Progenitor cell of endocrine pancreas (in vitro differentiated cells): Measurements from ENCODE around the gene COL20A1. TPM values are rescaled to one million over a fixed set of nuclear protein-coding genes. Genes with fewer than 3 reads are reported as not detected.

Experiments used
- DNase-seq: peaks from one replicate; pipeline ENCODE4 v3.0.0; 2021; ENCODE audit warnings: low spot score; ENCODE audit not compliant: unreplicated experiment
- H3K27ac Mint-ChIP-seq: 2 replicates; pipeline ENCODE4 v1.8.0; 2021; ENCODE audit warnings: mild to moderate bottlenecking, moderate library complexity, mixed read lengths
- H3K27me3 Mint-ChIP-seq: 2 replicates; pipeline ENCODE4 v1.8.0; 2021; ENCODE audit warnings: mixed read lengths
- H3K36me3 Mint-ChIP-seq: 2 replicates; pipeline ENCODE4 v1.8.0; 2022; ENCODE audit warnings: mixed read lengths; ENCODE audit not compliant: insufficient read depth
- H3K4me1 Mint-ChIP-seq: 2 replicates; pipeline ENCODE4 v1.8.0; 2021; ENCODE audit warnings: low read depth, mixed read lengths
- H3K4me3 Mint-ChIP-seq: 2 replicates; pipeline ENCODE4 v1.8.0; 2021; ENCODE audit warnings: low read depth, mild to moderate bottlenecking, moderate library complexity, mixed read lengths
- H3K9me3 Mint-ChIP-seq: 2 replicates; pipeline ENCODE4 v1.8.0; 2021; ENCODE audit warnings: low read depth, mixed read lengths
- CTCF ChIP-seq: fragments of 200-600 bp; sonication (generic); IDR thresholded peaks from one replicate; pipeline ENCODE4 v1.5.0; 2021; ENCODE audit warnings: antibody characterized with exemption, mild to moderate bottlenecking; ENCODE audit not compliant: unreplicated experiment
- total RNA-seq: library from RNA; stranded (reverse); gene quantifications from 2 replicates; pipeline ENCODE4 v1.2.1, GENCODE V29; 2021

Gene COL20A1
- total RNA-seq, 1 donor from 2014 or later = 0.24 TPM

DNA sequence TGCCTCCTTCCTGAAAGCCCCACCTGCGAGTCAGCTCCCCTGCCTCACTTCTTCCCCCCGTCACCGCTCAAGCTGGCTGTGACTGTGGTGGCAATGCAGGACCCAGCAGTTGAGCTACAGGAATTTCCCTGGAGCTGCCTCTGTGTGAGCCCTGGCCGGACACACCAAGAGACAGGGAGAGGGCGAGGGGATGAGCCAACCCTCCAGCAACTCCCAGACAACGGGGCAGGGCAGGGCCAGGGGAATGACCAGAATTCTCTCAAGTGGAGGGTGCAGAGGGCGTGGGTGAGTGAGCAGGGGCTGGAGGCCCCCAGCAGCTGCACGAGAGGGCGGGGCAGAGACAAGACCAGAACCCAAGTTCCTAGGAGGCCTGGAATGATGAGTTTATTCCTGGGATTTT lies 25.3 kb upstream of the COL20A1 start:
- H3K4me1 Mint-ChIP-seq = peaks cover 8% of the 10 kb centered on the region
- H3K4me3 Mint-ChIP-seq = no peak overlapping the region
- no peaks in the 10 kb centered on the region for H3K36me3 Mint-ChIP-seq
- H3K27me3 Mint-ChIP-seq = peaks cover 10% of the 10 kb centered on the region
- no peak for DNase-seq
- no peaks in the 10 kb centered on the region for H3K9me3 Mint-ChIP-seq
- no peak for TF ChIP-seq CTCF
- no peak overlapping the region for H3K27ac Mint-ChIP-seq

GRCh38 chr20:63268256-63268655 lies 24.7 kb upstream of the COL20A1 start:
- TF ChIP-seq CTCF = no peak
- Mint-ChIP-seq H3K9me3 (no peaks in the 10 kb centered on the region), H3K27ac (no peak overlapping the region)

GRCh38 chr20:63268671-63269439 lies 24.1 kb upstream of the COL20A1 start:
- Mint-ChIP-seq H3K4me1 (peaks cover 12% of the 10 kb centered on the region), H3K27me3 (peaks cover 10% of the 10 kb centered on the region), H3K9me3 (no peaks in the 10 kb centered on the region), H3K36me3 (no peaks in the 10 kb centered on the region), H3K27ac (no peak overlapping the region), H3K4me3 (no peak overlapping the region)
- DNase-seq = no peak
- no peak for TF ChIP-seq CTCF

More at GRCh38 chr20:63268256-63268655, 24.7 kb upstream of the COL20A1 start:
- peaks cover 6% of the 10 kb centered on the region for H3K4me1 Mint-ChIP-seq
- H3K4me3 Mint-ChIP-seq = no peak overlapping the region
- no peak for DNase-seq
- H3K36me3 Mint-ChIP-seq = no peaks in the 10 kb centered on the region
- peaks cover 10% of the 10 kb centered on the region for H3K27me3 Mint-ChIP-seq

- Mint-ChIP-seq H3K27me3 (peaks cover 6% of the 10 kb centered on the region), H3K27ac (no peak overlapping the region)
Observed at GRCh38 chr20:63269724-63270123, 23.3 kb upstream of the COL20A1 start.

More at GRCh38 chr20:63269724-63270123, 23.3 kb upstream of the COL20A1 start:
- H3K9me3 Mint-ChIP-seq = no peaks in the 10 kb centered on the region
- peaks cover 13% of the 10 kb centered on the region for H3K4me1 Mint-ChIP-seq
- no peak for DNase-seq
- no peak overlapping the region for H3K4me3 Mint-ChIP-seq
- H3K36me3 Mint-ChIP-seq = no peaks in the 10 kb centered on the region
- no peak for TF ChIP-seq CTCF
